Measurements from ENCODE around the gene MDFI.

DNA sequence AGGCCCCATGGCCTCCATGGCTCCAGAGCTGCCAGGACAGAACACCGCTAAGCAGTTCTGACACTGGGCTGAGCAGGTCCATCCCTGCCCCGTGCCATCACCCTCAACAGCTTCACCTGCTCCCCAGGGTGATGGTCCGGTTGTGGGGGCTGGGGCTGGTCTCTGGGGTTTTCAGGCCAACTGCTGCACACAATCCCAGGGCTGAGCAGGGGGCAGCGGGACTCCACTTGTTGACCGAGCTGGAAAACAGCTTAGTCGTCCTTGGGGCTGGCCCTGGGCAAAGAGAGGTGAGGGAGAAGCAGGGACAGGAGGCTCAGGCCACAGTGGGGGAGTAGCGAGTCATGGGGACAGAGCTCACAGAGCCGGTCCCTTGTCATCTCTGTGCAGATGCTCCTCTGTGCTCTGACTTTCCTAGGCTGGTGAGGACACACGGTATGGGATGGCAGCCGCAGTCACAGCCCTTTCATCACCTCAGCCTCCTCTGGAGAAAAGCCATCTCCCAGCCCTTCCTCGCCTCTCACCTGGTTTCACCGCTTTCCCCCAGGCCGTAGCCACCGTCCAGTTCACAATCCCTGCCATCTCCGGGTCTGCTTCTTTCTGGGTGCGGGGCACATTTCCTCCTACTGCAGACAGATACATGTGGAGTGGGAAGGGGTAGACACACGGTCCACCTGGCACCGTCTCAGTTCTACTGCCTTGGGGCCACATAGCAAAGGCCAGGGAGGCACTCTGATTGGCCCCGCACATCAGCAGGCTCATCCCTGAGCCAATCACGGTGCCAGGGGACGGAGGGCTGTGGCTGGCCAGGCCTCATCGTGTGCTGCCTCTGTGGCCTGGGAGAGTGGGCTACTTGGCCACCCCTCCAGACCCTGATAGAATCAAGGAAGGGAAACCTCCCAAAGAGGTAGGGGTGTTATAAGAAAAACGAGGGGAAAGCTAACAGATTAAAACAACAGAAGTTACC is 19.1 kb downstream of the MDFI start:
- no peak for TF ChIP-seq POLR2A (IDR thresholded peaks at IDR 0.05)
- TF ChIP-seq, protein P1, sequence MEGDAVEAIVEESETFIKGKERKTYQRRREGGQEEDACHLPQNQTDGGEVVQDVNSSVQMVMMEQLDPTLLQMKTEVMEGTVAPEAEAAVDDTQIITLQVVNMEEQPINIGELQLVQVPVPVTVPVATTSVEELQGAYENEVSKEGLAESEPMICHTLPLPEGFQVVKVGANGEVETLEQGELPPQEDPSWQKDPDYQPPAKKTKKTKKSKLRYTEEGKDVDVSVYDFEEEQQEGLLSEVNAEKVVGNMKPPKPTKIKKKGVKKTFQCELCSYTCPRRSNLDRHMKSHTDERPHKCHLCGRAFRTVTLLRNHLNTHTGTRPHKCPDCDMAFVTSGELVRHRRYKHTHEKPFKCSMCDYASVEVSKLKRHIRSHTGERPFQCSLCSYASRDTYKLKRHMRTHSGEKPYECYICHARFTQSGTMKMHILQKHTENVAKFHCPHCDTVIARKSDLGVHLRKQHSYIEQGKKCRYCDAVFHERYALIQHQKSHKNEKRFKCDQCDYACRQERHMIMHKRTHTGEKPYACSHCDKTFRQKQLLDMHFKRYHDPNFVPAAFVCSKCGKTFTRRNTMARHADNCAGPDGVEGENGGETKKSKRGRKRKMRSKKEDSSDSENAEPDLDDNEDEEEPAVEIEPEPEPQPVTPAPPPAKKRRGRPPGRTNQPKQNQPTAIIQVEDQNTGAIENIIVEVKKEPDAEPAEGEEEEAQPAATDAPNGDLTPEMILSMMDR (IDR thresholded peaks at IDR 0.05): no peak

Data from body of pancreas (tissue), 4 donors.